ENCODE data around the gene PCMT1. TPM values are rescaled to one million over a fixed set of nuclear protein-coding genes. Genes with fewer than 3 reads are reported as not detected.

PCMT1 gene
- total RNA-seq, 3 donors from 2014 or later (not counting 1 experiment from before 2014, with no cell fraction given) = 31.7 to 53.6 (median 41.5) TPM

- Mint-ChIP-seq H3K27me3 (ENCODE audit: low read depth in 2 of 2) (peaks cover 0 to 7% of the 10 kb centered on the region in 2 donors), H3K4me3 (no peak overlapping the region), H3K4me1 (no peaks in the 10 kb centered on the region), H3K36me3 (no peaks in the 10 kb centered on the region), H3K9me3 (no peaks in the 10 kb centered on the region), H3K27ac (no peak overlapping the region)
- ATAC-seq (no peak), DNase-seq (no peak)
- no peak overlapping the region for H3K4me3 ChIP-seq (ENCODE audit: low read length)
- H3K4me1 ChIP-seq (ENCODE audit: control insufficient read depth, insufficient read depth, low read length) = no peaks in the 10 kb centered on the region
- no peak overlapping the region for H3K27ac ChIP-seq (ENCODE audit: low read length)
- H3K9me3 ChIP-seq (ENCODE audit: control insufficient read depth, insufficient read depth, low read length) = no peaks in the 10 kb centered on the region
- intact Hi-C loops (cut with micrococcal nuclease) = no loop called here
- H3K27me3 ChIP-seq (ENCODE audit: control insufficient read depth, insufficient read depth, low read length) = no peaks in the 10 kb centered on the region
- 94% methylated on average over 5 of the region's 7 CpGs for WGBS (ENCODE audit: insufficient coverage)
- TF ChIP-seq CTCF (IDR thresholded peaks at IDR 0.05) = no peak
- H3K36me3 ChIP-seq (ENCODE audit: control insufficient read depth, insufficient read depth, low read length) = no peaks in the 10 kb centered on the region
Measured at GRCh38 chr6:149820506-149820905, 71.0 kb downstream of the PCMT1 start.

- Mint-ChIP-seq H3K27ac (no peak overlapping the region), H3K4me3 (no peak overlapping the region), H3K27me3 (ENCODE audit: low read depth in 2 of 2) (peaks cover 0 to 7% of the 10 kb centered on the region in 2 donors), H3K4me1 (no peaks in the 10 kb centered on the region), H3K36me3 (no peaks in the 10 kb centered on the region), H3K9me3 (no peaks in the 10 kb centered on the region)
- no peaks in the 10 kb centered on the region for H3K4me1 ChIP-seq (ENCODE audit: control insufficient read depth, insufficient read depth, low read length)
- no peaks in the 10 kb centered on the region for H3K27me3 ChIP-seq (ENCODE audit: control insufficient read depth, insufficient read depth, low read length)
- no peaks in the 10 kb centered on the region for H3K36me3 ChIP-seq (ENCODE audit: control insufficient read depth, insufficient read depth, low read length)
- ATAC-seq (no peak), DNase-seq (no peak)
- WGBS (ENCODE audit: insufficient coverage) = 86% methylated on average over 1 of the region's 1 CpG
- no peaks in the 10 kb centered on the region for H3K9me3 ChIP-seq (ENCODE audit: control insufficient read depth, insufficient read depth, low read length)
- intact Hi-C loops (cut with micrococcal nuclease) = no loop called here
- no peak overlapping the region for H3K27ac ChIP-seq (ENCODE audit: low read length)
- no peak overlapping the region for H3K4me3 ChIP-seq (ENCODE audit: low read length)
- TF ChIP-seq CTCF (IDR thresholded peaks at IDR 0.05) = no peak
Measured at GRCh38 chr6:149821492-149821891, 72.0 kb downstream of the PCMT1 start.

- Histone ChIP-seq H3K27ac (ENCODE audit: low read length) (no peak overlapping the region), H3K4me1 (ENCODE audit: control insufficient read depth, insufficient read depth, low read length) (no peaks in the 10 kb centered on the region), H3K27me3 (ENCODE audit: control insufficient read depth, insufficient read depth, low read length) (no peaks in the 10 kb centered on the region), H3K36me3 (ENCODE audit: control insufficient read depth, insufficient read depth, low read length) (no peaks in the 10 kb centered on the region), H3K4me3 (ENCODE audit: low read length) (no peak overlapping the region), H3K9me3 (ENCODE audit: control insufficient read depth, insufficient read depth, low read length) (no peaks in the 10 kb centered on the region)
- H3K4me1 Mint-ChIP-seq = no peaks in the 10 kb centered on the region
- no peak overlapping the region for H3K4me3 Mint-ChIP-seq
- H3K36me3 Mint-ChIP-seq = no peaks in the 10 kb centered on the region
- no peak overlapping the region for H3K27ac Mint-ChIP-seq
- no peak for DNase-seq
- 86% methylated on average over 4 of the region's 4 CpGs for WGBS (ENCODE audit: insufficient coverage)
- no peaks in the 10 kb centered on the region for H3K9me3 Mint-ChIP-seq
- ATAC-seq = no peak
- no peak for TF ChIP-seq CTCF (IDR thresholded peaks at IDR 0.05)
- H3K27me3 Mint-ChIP-seq (ENCODE audit: low read depth in 2 of 2) = peaks cover 0 to 7% of the 10 kb centered on the region in 2 donors
- intact Hi-C loops (cut with micrococcal nuclease) = no loop called here
Measured at GRCh38 chr6:149823013-149823412, 73.5 kb downstream of the PCMT1 start.

GRCh38 chr6:149825292-149825691, 75.8 kb downstream of the PCMT1 start:
- H3K27ac Mint-ChIP-seq = no peak overlapping the region
- no peaks in the 10 kb centered on the region for H3K4me1 ChIP-seq (ENCODE audit: control insufficient read depth, insufficient read depth, low read length)
- H3K9me3 Mint-ChIP-seq = no peaks in the 10 kb centered on the region
- no peak overlapping the region for H3K4me3 Mint-ChIP-seq
- no peaks in the 10 kb centered on the region for H3K36me3 Mint-ChIP-seq
- H3K27me3 Mint-ChIP-seq (ENCODE audit: low read depth in 2 of 2) = peaks cover 0 to 7% of the 10 kb centered on the region in 2 donors
- no peak for TF ChIP-seq CTCF (IDR thresholded peaks at IDR 0.05)
- WGBS (ENCODE audit: insufficient coverage) = 71% methylated on average over 3 of the region's 4 CpGs
- no peaks in the 10 kb centered on the region for H3K9me3 ChIP-seq (ENCODE audit: control insufficient read depth, insufficient read depth, low read length)
- ATAC-seq = no peak
- intact Hi-C loops (cut with micrococcal nuclease) = no loop called here
- no peaks in the 10 kb centered on the region for H3K4me1 Mint-ChIP-seq
- H3K27ac ChIP-seq (ENCODE audit: low read length) = no peak overlapping the region
- H3K4me3 ChIP-seq (ENCODE audit: low read length) = no peak overlapping the region
- H3K27me3 ChIP-seq (ENCODE audit: control insufficient read depth, insufficient read depth, low read length) = no peaks in the 10 kb centered on the region
- DNase-seq = no peak
- H3K36me3 ChIP-seq (ENCODE audit: control insufficient read depth, insufficient read depth, low read length) = no peaks in the 10 kb centered on the region

Measured in natural killer cell (primary cell).